ENCODE data around the gene RUNX2.

GRCh38 chr6:45323656-45324224 is 4.4 kb upstream of the RUNX2 start:
- TF ChIP-seq CTCF (IDR thresholded peaks at IDR 0.05) = no peak
- no peak for TF ChIP-seq POLR2A (IDR thresholded peaks at IDR 0.05)
